ENCODE data around the gene PCSK6. TPM values are rescaled to one million over a fixed set of nuclear protein-coding genes. Genes with fewer than 3 reads are reported as not detected.

The PCSK6 gene
- total RNA-seq, 1 experiment from 2014 or later: 10.6 TPM

DNA sequence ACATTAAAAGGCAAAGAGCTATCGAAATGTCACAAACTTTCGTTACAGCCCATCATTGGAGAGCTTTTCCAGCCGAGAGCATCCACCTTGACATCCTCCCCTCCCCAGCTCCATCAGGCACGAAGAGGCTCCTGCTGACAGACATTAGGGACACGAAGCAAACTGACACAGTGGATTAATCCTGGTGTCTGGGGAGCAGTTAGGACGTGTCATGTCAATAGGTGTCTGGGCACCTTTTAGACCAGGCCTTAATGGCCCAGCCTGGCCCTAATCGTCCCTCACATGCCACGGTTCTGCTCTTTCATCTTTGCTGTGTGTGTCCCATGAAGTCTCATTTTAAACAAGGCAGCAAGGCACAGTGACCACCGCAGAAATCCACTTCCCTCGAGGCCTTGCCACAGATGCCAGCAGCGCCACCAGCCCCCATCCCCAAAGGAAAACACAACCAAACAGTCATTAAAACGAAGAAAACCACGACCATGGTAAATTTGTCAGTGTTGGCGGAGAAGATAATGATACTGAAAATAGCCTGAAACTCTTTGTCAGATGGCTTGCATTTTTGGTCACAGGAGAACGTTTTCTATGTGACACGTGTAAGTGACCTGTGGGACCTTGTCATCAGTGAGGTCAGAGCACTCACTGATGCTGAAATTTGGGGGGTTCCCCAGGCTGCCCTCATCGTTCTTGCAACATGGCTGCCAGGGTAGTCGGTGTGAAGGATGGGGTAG, 16.3 kb upstream of the PCSK6 start:
- in situ Hi-C loops (cut with HindIII; ENCODE audit: low pct_unique_long_range_greater_than_20kb, low sequenced_read_pairs): no loop called here
- no peaks in the 10 kb centered on the region for H3K9me3 ChIP-seq (ENCODE audit: control insufficient read depth, insufficient read depth, low read depth, low read length)
- TF ChIP-seq TCF7L2 (IDR thresholded peaks at IDR 0.05; ENCODE audit: low read depth, low read length) (no peak), REST (IDR thresholded peaks at IDR 0.05; ENCODE audit: insufficient read depth in 1 of 2, low read depth in 2 of 2, low read length in 1 of 2) (no peak), SIN3A (IDR thresholded peaks at IDR 0.05; ENCODE audit: borderline replicate concordance, insufficient read depth, low read depth, low read length) (no peak), POLR2AphosphoS5 (IDR thresholded peaks at IDR 0.05; ENCODE audit: low read depth, low read length) (no peak)
- TF ChIP-seq, protein P1, sequence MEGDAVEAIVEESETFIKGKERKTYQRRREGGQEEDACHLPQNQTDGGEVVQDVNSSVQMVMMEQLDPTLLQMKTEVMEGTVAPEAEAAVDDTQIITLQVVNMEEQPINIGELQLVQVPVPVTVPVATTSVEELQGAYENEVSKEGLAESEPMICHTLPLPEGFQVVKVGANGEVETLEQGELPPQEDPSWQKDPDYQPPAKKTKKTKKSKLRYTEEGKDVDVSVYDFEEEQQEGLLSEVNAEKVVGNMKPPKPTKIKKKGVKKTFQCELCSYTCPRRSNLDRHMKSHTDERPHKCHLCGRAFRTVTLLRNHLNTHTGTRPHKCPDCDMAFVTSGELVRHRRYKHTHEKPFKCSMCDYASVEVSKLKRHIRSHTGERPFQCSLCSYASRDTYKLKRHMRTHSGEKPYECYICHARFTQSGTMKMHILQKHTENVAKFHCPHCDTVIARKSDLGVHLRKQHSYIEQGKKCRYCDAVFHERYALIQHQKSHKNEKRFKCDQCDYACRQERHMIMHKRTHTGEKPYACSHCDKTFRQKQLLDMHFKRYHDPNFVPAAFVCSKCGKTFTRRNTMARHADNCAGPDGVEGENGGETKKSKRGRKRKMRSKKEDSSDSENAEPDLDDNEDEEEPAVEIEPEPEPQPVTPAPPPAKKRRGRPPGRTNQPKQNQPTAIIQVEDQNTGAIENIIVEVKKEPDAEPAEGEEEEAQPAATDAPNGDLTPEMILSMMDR (IDR thresholded peaks at IDR 0.05): no peak
- no peak overlapping the region for H3K4me3 ChIP-seq (ENCODE audit: low read depth in 2 of 2, low read length in 2 of 2)
- H3K4me1 ChIP-seq (ENCODE audit: control insufficient read depth, insufficient read depth, low read length): no peaks in the 10 kb centered on the region
- intact Hi-C loops (cut with micrococcal nuclease; ENCODE audit: unreplicated experiment): no loop called here
- no peak for DNase-seq (ENCODE audit: low read depth, low spot score)
- no TSS peak for BruUV-seq (replicated peaks)
- ChIA-PET CTCF (no interaction called here), POLR2A (no interaction called here)
- no peaks in the 10 kb centered on the region for H3K27me3 ChIP-seq (ENCODE audit: control insufficient read depth, insufficient read depth, low read length)
- H3K36me3 ChIP-seq (ENCODE audit: control insufficient read depth, insufficient read depth, low read length): no peaks in the 10 kb centered on the region
- no peak for ATAC-seq
- no peak overlapping the region for H3K27ac ChIP-seq (ENCODE audit: low read length)

- DNase-seq (ENCODE audit: low read depth, low spot score) (no peak), ATAC-seq (no peak)
- BruUV-seq (replicated peaks): no TSS peak
Measured at GRCh38 chr15:101504866-101505609, 15.5 kb upstream of the PCSK6 start.

More at GRCh38 chr15:101504866-101505609, 15.5 kb upstream of the PCSK6 start:
- H3K4me3 ChIP-seq (ENCODE audit: low read depth in 2 of 2, low read length in 2 of 2): no peak overlapping the region
- ChIA-PET CTCF (no interaction called here), POLR2A (no interaction called here)
- H3K27me3 ChIP-seq (ENCODE audit: control insufficient read depth, insufficient read depth, low read length): no peaks in the 10 kb centered on the region
- in situ Hi-C loops (cut with HindIII; ENCODE audit: low pct_unique_long_range_greater_than_20kb, low sequenced_read_pairs): no loop called here
- H3K4me1 ChIP-seq (ENCODE audit: control insufficient read depth, insufficient read depth, low read length): no peaks in the 10 kb centered on the region
- intact Hi-C loops (cut with micrococcal nuclease; ENCODE audit: unreplicated experiment): loop anchor here (5.0 kb wide), 1 partner anchor 203 kb away; no protein-coding TSS in a partner anchor
- no peak overlapping the region for H3K27ac ChIP-seq (ENCODE audit: low read length)
- no peaks in the 10 kb centered on the region for H3K36me3 ChIP-seq (ENCODE audit: control insufficient read depth, insufficient read depth, low read length)
- H3K9me3 ChIP-seq (ENCODE audit: control insufficient read depth, insufficient read depth, low read depth, low read length): no peaks in the 10 kb centered on the region
- TF ChIP-seq, protein P1 (IDR thresholded peaks at IDR 0.05): no peak
- TF ChIP-seq POLR2AphosphoS5 (IDR thresholded peaks at IDR 0.05; ENCODE audit: low read depth, low read length) (no peak), REST (IDR thresholded peaks at IDR 0.05; ENCODE audit: insufficient read depth in 1 of 2, low read depth in 2 of 2, low read length in 1 of 2) (no peak), TCF7L2 (IDR thresholded peaks at IDR 0.05; ENCODE audit: low read depth, low read length) (no peak), SIN3A (IDR thresholded peaks at IDR 0.05; ENCODE audit: borderline replicate concordance, insufficient read depth, low read depth, low read length) (no peak)

All from Panc1 (cell line).